A172 (cell line): Measurements from ENCODE around the gene LHPP. TPM values are rescaled to one million over a fixed set of nuclear protein-coding genes. Genes with fewer than 3 reads are reported as not detected.

ENCODE experiments used
- DNase-seq: peaks from one replicate; pipeline ENCODE4 v3.0.0-alpha.2; 2015; ENCODE audit warnings: low spot score
- total RNA-seq: library from RNA; depleted of rRNA; stranded (reverse); fragments of >200 nt; shearing (Covaris generic); gene quantifications from 2 replicates; pipeline ENCODE4 v1.2.3, GENCODE V29; 2014; rRNA removed

LHPP gene
- total RNA-seq, 1 experiment from 2014 or later = 6.3 TPM

GRCh38 chr10:124653811-124654651, 192.4 kb downstream of the LHPP start:
- DNase-seq = no peak

DNA sequence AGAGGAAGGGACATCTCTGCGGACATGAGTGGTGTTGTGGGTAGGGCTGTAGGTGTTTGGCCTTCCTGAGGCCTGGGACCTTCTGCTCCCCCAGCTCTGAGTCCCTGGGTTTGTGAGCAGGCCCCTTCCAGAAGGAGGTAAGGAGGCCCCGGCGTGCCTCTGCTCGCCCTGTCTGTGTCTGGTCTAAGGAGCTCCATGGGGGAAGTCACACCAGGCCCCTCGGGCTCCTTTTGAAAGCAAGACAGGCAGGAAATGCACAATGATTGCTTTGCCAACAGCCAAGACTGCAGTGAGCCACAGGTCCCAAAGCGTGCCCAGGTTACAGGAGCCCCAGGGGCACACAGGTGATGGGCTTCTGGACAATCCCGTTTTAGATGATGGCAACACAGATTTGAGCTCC, 193.1 kb downstream of the LHPP start:
- no peak for DNase-seq

DNA sequence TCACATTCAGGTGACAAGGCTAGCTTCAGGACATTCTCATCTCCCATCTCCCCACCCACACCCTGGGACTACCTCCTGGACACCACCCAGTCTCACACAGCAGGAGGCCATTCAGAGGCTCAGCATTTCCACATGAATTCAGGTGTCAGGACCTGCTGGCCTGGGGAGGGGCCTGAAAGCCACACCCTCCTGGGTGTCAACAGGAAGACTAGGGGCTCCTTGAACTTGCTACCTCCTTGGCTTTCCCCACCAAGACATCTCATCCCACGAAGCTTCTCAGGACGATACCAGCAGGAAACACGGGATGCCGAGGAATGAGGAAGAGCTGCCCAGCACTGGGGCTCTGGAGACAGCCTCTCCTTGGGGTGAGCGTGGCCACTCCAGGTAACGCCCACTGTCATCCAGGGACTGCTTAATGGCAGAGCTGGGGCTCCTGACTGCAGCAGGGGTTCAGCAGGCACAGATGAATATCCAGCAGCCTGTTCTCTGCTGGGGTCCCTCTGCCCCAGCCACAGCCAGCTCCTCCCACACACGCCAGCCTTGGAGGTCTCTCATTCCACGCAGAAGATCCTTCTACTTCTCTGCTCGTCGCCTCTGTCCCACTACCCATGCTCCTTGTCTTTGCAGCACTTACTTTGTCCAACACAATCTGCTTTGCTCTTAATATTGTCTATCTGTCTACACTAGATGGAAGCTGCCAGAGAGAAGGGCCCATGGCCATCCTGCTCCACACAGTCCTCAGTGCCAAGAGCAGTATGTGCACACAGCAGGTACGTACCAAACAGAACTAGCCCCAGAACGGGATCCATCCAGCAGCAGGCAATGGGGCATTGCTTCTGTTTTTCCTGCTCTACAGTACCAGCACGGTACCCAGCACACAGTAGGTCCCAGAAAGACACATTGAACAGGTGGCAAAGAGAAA, 193.8 kb downstream of the LHPP start:
- no peak for DNase-seq

DNA sequence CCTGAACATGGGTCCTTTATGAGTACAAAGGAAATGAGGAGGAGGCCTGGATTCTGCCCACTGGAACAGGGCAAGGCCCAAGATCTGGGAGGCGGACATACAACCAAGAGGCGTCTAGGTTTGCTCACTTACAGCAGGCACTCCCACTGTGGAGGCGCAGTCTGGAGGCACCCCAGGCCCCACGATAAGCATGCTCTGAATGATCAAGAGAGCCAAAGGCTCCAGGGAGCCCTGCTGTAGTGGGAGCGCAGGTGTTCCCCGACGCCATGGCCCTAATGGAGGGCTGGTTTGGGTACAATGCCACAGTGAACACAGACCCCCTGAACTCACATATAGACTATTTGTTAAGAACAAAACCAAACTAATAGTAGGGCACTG, 194.5 kb downstream of the LHPP start:
- no peak for DNase-seq

GRCh38 chr10:124656541-124656940, 194.9 kb downstream of the LHPP start:
- no peak for DNase-seq

- no peak for DNase-seq
These were observed 196.2 kb downstream of the LHPP start for GRCh38 chr10:124657806-124658205.

GRCh38 chr10:124658591-124659242, 197.1 kb downstream of the LHPP start:
- no peak for DNase-seq

GRCh38 chr10:124659380-124659779, 197.8 kb downstream of the LHPP start:
- DNase-seq = no peak

DNA sequence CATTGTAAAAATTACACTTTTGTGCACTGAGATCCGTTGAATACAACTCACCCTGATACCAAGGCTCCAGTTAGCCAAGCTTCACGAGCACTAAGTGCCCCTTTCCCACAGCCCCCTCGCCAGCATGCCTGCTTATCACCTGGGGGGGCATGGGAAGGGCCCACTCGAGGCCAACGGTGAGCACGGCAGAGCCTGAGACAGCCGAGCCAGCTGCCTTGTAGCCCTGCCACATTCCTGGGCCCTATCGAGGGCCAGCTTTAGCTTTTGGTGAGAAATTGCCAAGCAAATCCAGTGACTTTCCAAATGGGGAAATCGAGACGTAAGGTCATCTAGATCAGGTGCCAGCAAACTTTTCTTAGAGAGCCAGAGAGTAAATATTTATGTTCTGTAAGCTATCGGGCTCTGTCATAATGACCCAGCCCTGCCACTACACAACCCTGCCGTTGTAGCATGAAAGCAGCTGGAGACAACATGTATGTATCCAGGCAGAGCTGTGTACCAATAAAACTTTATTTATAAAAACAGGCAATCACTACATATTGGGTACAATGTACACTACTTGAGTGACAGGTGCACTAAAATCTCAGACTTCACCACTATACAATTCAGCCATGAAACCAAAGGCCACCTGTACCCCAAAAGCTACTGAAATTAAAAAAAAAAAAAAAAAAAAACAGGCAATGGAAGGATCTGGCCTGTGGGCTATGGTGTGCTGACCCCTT, 198.9 kb downstream of the LHPP start:
- DNase-seq = no peak

GRCh38 chr10:124661660-124662180, 200.1 kb downstream of the LHPP start:
- DNase-seq = no peak

- no peak for DNase-seq
These were observed 201.6 kb downstream of the LHPP start for GRCh38 chr10:124663228-124663627.

Other genes starting within 250 kb of the LHPP start
- 133 and 141 TPM in 2 replicates for gene OAT, start 42.9 kb upstream of the LHPP start, total RNA-seq
- gene NKX1-2, start 11.8 kb upstream of the LHPP start, total RNA-seq = 0.22 TPM in 1 of 2 replicates, not detected in the other